Activated CD4-positive, alpha-beta memory T cell treated with anti-CD3 and anti-CD28 coated beads, Interleukin-2, amount 10 ng/mL, durations not matched to agents 7 days and 5 days (primary cell): ENCODE measurements around the gene KRTAP4-11. TPM values are rescaled to one million over a fixed set of nuclear protein-coding genes. Genes with fewer than 3 reads are reported as not detected.
"Not testable (repeated sequence)": the region's sequence is repeated elsewhere in the genome, so short reads cannot be mapped to it uniquely, and the experiment has no call there.

Experiments
- CTCF ChIA-PET: fragments of 350-600 bp; sonication (Branson Sonifier 250); formaldehyde crosslinking; loops from one replicate; lab custom pipeline; 2021; ENCODE audit warnings: antibody characterized with exemption, inconsistent platforms; lab: Charles Lee
- POLR2A ChIA-PET: fragments of 350-600 bp; sonication (Branson Sonifier 250); formaldehyde crosslinking; loops from one replicate; lab custom pipeline; 2021; ENCODE audit warnings: antibody characterized with exemption; lab: Charles Lee
- DNase-seq: peaks from one replicate; pipeline ENCODE4 v3.0.0-alpha.2; 2020
- H3K27ac Mint-ChIP-seq: one replicate; pipeline ENCODE4 v1.8.0; 2021; ENCODE audit warnings: mild to moderate bottlenecking, mixed read lengths
- H3K27me3 Mint-ChIP-seq: one replicate; pipeline ENCODE4 v1.8.0; 2021; ENCODE audit warnings: mixed read lengths
- H3K36me3 Mint-ChIP-seq: one replicate; pipeline ENCODE4 v1.8.0; 2021; ENCODE audit warnings: low read depth, mixed read lengths
- H3K4me1 Mint-ChIP-seq: one replicate; pipeline ENCODE4 v1.8.0; 2021; ENCODE audit warnings: mixed read lengths
- H3K4me3 Mint-ChIP-seq: one replicate; pipeline ENCODE4 v1.8.0; 2021; ENCODE audit warnings: mild to moderate bottlenecking, mixed read lengths
- H3K9me3 Mint-ChIP-seq: one replicate; pipeline ENCODE4 v1.8.0; 2021; ENCODE audit warnings: mixed read lengths
- total RNA-seq, 2 experiments: library from RNA; stranded (reverse); gene quantifications; one replicate each; pipeline ENCODE4 v1.2.3, GENCODE V29; 2021

The KRTAP4-11 gene
- not detected for total RNA-seq

- POLR2A ChIA-PET, CTCF ChIA-PET, H3K36me3 Mint-ChIP-seq, H3K27me3 Mint-ChIP-seq, DNase-seq, H3K4me1 Mint-ChIP-seq, H3K27ac Mint-ChIP-seq, H3K4me3 Mint-ChIP-seq, H3K9me3 Mint-ChIP-seq: not testable (repeated sequence)
Measured at GRCh38 chr17:41117846-41118386, at the start of gene KRTAP4-11. TSS of gene KRTAP4-11 (minus strand) at chr17:41118373. CDS start at chr17:41118315, 58 bp downstream.

- H3K36me3 Mint-ChIP-seq, result no peaks in the 10 kb centered on the region
- ChIA-PET CTCF (no interaction called here), POLR2A (no interaction called here)
- no peaks in the 10 kb centered on the region for H3K9me3 Mint-ChIP-seq
- H3K4me1 Mint-ChIP-seq, result no peaks in the 10 kb centered on the region
- no peak for DNase-seq
- H3K4me3 Mint-ChIP-seq, result no peak overlapping the region
- peaks cover 2% of the 10 kb centered on the region for H3K27me3 Mint-ChIP-seq
- H3K27ac Mint-ChIP-seq, result no peak overlapping the region
Measured at GRCh38 chr17:41167561-41167960, 49.4 kb upstream of the KRTAP4-11 start.

- no peak for DNase-seq
- Mint-ChIP-seq H3K27me3 (no peaks in the 10 kb centered on the region), H3K4me1 (no peaks in the 10 kb centered on the region), H3K4me3 (no peak overlapping the region), H3K9me3 (no peaks in the 10 kb centered on the region), H3K36me3 (no peaks in the 10 kb centered on the region), H3K27ac (no peak overlapping the region)
- ChIA-PET CTCF (no interaction called here), POLR2A (no interaction called here)
Measured at GRCh38 chr17:41163828-41164227, 45.7 kb upstream of the KRTAP4-11 start.

- DNase-seq, result no peak
- ChIA-PET POLR2A (no interaction called here), CTCF (no interaction called here)
- peaks cover 7% of the 10 kb centered on the region for H3K27me3 Mint-ChIP-seq
- no peaks in the 10 kb centered on the region for H3K9me3 Mint-ChIP-seq
- H3K4me3 Mint-ChIP-seq, result no peak within 1 kb of the TSS
- no peak within 1 kb of the TSS for H3K27ac Mint-ChIP-seq
- H3K4me1 Mint-ChIP-seq, result no peaks in the 10 kb centered on the region
- no peaks in the 10 kb centered on the region for H3K36me3 Mint-ChIP-seq
Measured at GRCh38 chr17:41160648-41161047, 42.5 kb upstream of the KRTAP4-11 start, which contains the start of gene KRTAP4-4. TSS of gene KRTAP4-4 (minus strand) at chr17:41160748. CDS start at chr17:41160691, 57 bp downstream.

GRCh38 chr17:41160190-41160589 is 42.0 kb upstream of the KRTAP4-11 start:
- H3K9me3 Mint-ChIP-seq, DNase-seq, H3K27me3 Mint-ChIP-seq, CTCF ChIA-PET, H3K4me1 Mint-ChIP-seq, H3K4me3 Mint-ChIP-seq, POLR2A ChIA-PET, H3K36me3 Mint-ChIP-seq, H3K27ac Mint-ChIP-seq: not testable (repeated sequence)

GRCh38 chr17:41153856-41154255 is 35.7 kb upstream of the KRTAP4-11 start:
- ChIA-PET POLR2A (no interaction called here), CTCF (no interaction called here)
- Mint-ChIP-seq H3K9me3 (no peaks in the 10 kb centered on the region), H3K36me3 (no peaks in the 10 kb centered on the region), H3K27ac (no peak overlapping the region), H3K27me3 (peaks cover 10% of the 10 kb centered on the region), H3K4me3 (no peak overlapping the region), H3K4me1 (no peaks in the 10 kb centered on the region)
- DNase-seq, result no peak

GRCh38 chr17:41151525-41151924 is 33.4 kb upstream of the KRTAP4-11 start:
- Mint-ChIP-seq H3K4me3 (no peak overlapping the region), H3K9me3 (no peaks in the 10 kb centered on the region), H3K4me1 (no peaks in the 10 kb centered on the region), H3K27me3 (peaks cover 8% of the 10 kb centered on the region), H3K36me3 (no peaks in the 10 kb centered on the region), H3K27ac (no peak overlapping the region)
- ChIA-PET CTCF (no interaction called here), POLR2A (no interaction called here)
- no peak for DNase-seq

- DNase-seq, result no peak
- ChIA-PET CTCF (no interaction called here), POLR2A (no interaction called here)
- no peak overlapping the region for H3K4me3 Mint-ChIP-seq
- H3K9me3 Mint-ChIP-seq, result no peaks in the 10 kb centered on the region
- H3K4me1 Mint-ChIP-seq, result no peaks in the 10 kb centered on the region
- no peaks in the 10 kb centered on the region for H3K36me3 Mint-ChIP-seq
- no peak overlapping the region for H3K27ac Mint-ChIP-seq
- H3K27me3 Mint-ChIP-seq, result peaks cover 3% of the 10 kb centered on the region
Measured at GRCh38 chr17:41150026-41150425, 31.9 kb upstream of the KRTAP4-11 start.

- POLR2A ChIA-PET, result no interaction called here
- H3K27ac Mint-ChIP-seq, result no peak within 1 kb of the TSS
- CTCF ChIA-PET, result no interaction called here
- no peaks in the 10 kb centered on the region for H3K9me3 Mint-ChIP-seq
- H3K4me3 Mint-ChIP-seq, result no peak within 1 kb of the TSS
- DNase-seq, result no peak
- peaks cover 3% of the 10 kb centered on the region for H3K27me3 Mint-ChIP-seq
- no peaks in the 10 kb centered on the region for H3K4me1 Mint-ChIP-seq
- H3K36me3 Mint-ChIP-seq, result no peaks in the 10 kb centered on the region
Measured at GRCh38 chr17:41149652-41149985, 31.4 kb upstream of the KRTAP4-11 start, which contains the start of gene KRTAP4-5. TSS of gene KRTAP4-5 (minus strand) at chr17:41149825. CDS start at chr17:41149767, 58 bp downstream.

GRCh38 chr17:41148971-41149651 is 30.9 kb upstream of the KRTAP4-11 start:
- H3K4me1 Mint-ChIP-seq, H3K4me3 Mint-ChIP-seq, DNase-seq, H3K9me3 Mint-ChIP-seq, H3K27me3 Mint-ChIP-seq, CTCF ChIA-PET, H3K36me3 Mint-ChIP-seq, POLR2A ChIA-PET, H3K27ac Mint-ChIP-seq: not testable (repeated sequence)

GRCh38 chr17:41147531-41148204 is 29.5 kb upstream of the KRTAP4-11 start:
- Mint-ChIP-seq H3K27me3 (no peaks in the 10 kb centered on the region), H3K4me1 (no peaks in the 10 kb centered on the region), H3K4me3 (no peak overlapping the region), H3K27ac (no peak overlapping the region), H3K36me3 (no peaks in the 10 kb centered on the region), H3K9me3 (peaks cover 5% of the 10 kb centered on the region)
- POLR2A ChIA-PET, result no interaction called here
- CTCF ChIA-PET, result interaction anchor here (1.0 kb wide), 1 partner anchor 11 kb away, joined by 3 read pairs; no protein-coding TSS in a partner anchor
- DNase-seq, result no peak

GRCh38 chr17:41145261-41145660 is 27.1 kb upstream of the KRTAP4-11 start:
- Mint-ChIP-seq H3K4me3 (no peak overlapping the region), H3K9me3 (peaks cover 10% of the 10 kb centered on the region), H3K4me1 (no peaks in the 10 kb centered on the region), H3K27ac (no peak overlapping the region), H3K36me3 (no peaks in the 10 kb centered on the region), H3K27me3 (no peaks in the 10 kb centered on the region)
- ChIA-PET POLR2A (no interaction called here), CTCF (no interaction called here)
- no peak for DNase-seq

GRCh38 chr17:41144846-41145245 is 26.7 kb upstream of the KRTAP4-11 start:
- Mint-ChIP-seq H3K27me3 (no peaks in the 10 kb centered on the region), H3K27ac (no peak overlapping the region), H3K9me3 (peaks cover 10% of the 10 kb centered on the region), H3K4me3 (no peak overlapping the region), H3K4me1 (no peaks in the 10 kb centered on the region), H3K36me3 (no peaks in the 10 kb centered on the region)
- CTCF ChIA-PET, result no interaction called here
- DNase-seq, result no peak
- POLR2A ChIA-PET, result no interaction called here
